Measurements from ENCODE around the gene DMD.

DMD gene

GRCh38 chrX:31555506-31555905, 1655.8 kb downstream of the DMD start:
- no peak for DNase-seq

- no peak for DNase-seq
These were observed 1659.4 kb downstream of the DMD start for GRCh38 chrX:31551913-31552312.

GRCh38 chrX:31550158-31550557, 1661.2 kb downstream of the DMD start:
- no peak for DNase-seq

- no peak for DNase-seq
These were observed 1663.5 kb downstream of the DMD start for GRCh38 chrX:31547816-31548215.

GRCh38 chrX:31547416-31547815, 1663.9 kb downstream of the DMD start:
- DNase-seq: no peak

- no peak for DNase-seq
These were observed 1665.2 kb downstream of the DMD start for GRCh38 chrX:31546126-31546525.

GRCh38 chrX:31545726-31546125, 1665.6 kb downstream of the DMD start:
- no peak for DNase-seq

GRCh38 chrX:31545191-31545590, 1666.2 kb downstream of the DMD start:
- no peak for DNase-seq

GRCh38 chrX:31543634-31544033, 1667.7 kb downstream of the DMD start:
- DNase-seq: no peak

GRCh38 chrX:31542566-31542965, 1668.8 kb downstream of the DMD start:
- DNase-seq: no peak

- DNase-seq: no peak
These were observed 1671.0 kb downstream of the DMD start for GRCh38 chrX:31540313-31540712.

GRCh38 chrX:31527455-31528126, 1683.8 kb downstream of the DMD start:
- no peak for DNase-seq

- no peak for DNase-seq
These were observed 1687.3 kb downstream of the DMD start for GRCh38 chrX:31523884-31524536.

GRCh38 chrX:31522760-31523159, 1688.6 kb downstream of the DMD start:
- no peak for DNase-seq

GRCh38 chrX:31521941-31522340, 1689.4 kb downstream of the DMD start:
- DNase-seq: no peak

- no peak for DNase-seq
These were observed 1694.8 kb downstream of the DMD start for GRCh38 chrX:31516527-31516926.

- DNase-seq: no peak
These were observed 1703.0 kb downstream of the DMD start for GRCh38 chrX:31508338-31508737.

- no peak for DNase-seq
These were observed 1704.4 kb downstream of the DMD start for GRCh38 chrX:31506928-31507327.

- DNase-seq: no peak
These were observed 1705.0 kb downstream of the DMD start for GRCh38 chrX:31506360-31506759.

GRCh38 chrX:31500921-31501320, 1710.4 kb downstream of the DMD start:
- no peak for DNase-seq

- no peak for DNase-seq
These were observed 1712.2 kb downstream of the DMD start for GRCh38 chrX:31499109-31499508.

GRCh38 chrX:31497086-31497485, 1714.3 kb downstream of the DMD start:
- DNase-seq: no peak

- no peak for DNase-seq
These were observed 1723.4 kb downstream of the DMD start for GRCh38 chrX:31487951-31488350.

- DNase-seq: no peak
These were observed 1728.0 kb downstream of the DMD start for GRCh38 chrX:31483336-31483735.

- no peak for DNase-seq
These were observed 1730.7 kb downstream of the DMD start for GRCh38 chrX:31480696-31481095.

Measured in NK-92 treated with Interleukin-12 subunit alpha and Interleukin-12 subunit beta, amount 100 ng/mL, for 24 hours (cell line).